K562 (cell line): Measurements from ENCODE around the gene ZNF791. TPM values are rescaled to one million over a fixed set of nuclear protein-coding genes. Genes with fewer than 3 reads are reported as not detected.

ENCODE experiments used
- FOXK1 ChIP-seq: sonication (generic); formaldehyde crosslinking; IDR thresholded peaks from 2 replicates; pipeline ENCODE4 v1.8.0; 2022; ENCODE audit warnings: missing genetic modification reagents, mild to moderate bottlenecking, borderline replicate concordance
- GATAD2B ChIP-seq: fragments of 450-650 bp; IDR thresholded peaks from 2 replicates; pipeline ENCODE4 v1.6.1; 2017; ENCODE audit warnings: mild to moderate bottlenecking, borderline replicate concordance
- HDAC6 ChIP-seq: IDR thresholded peaks from 2 replicates; pipeline ENCODE4 v1.6.1; 2012; ENCODE audit warnings: low read depth, mild to moderate bottlenecking, control low read depth, inconsistent platforms, low read length, moderate library complexity
- HDGF ChIP-seq: fragments of 450-650 bp; IDR thresholded peaks from 2 replicates; pipeline ENCODE4 v1.6.1; 2016
- HOMEZ ChIP-seq: fragments of 250-450 bp; sonication (Bioruptor Pico); IDR thresholded peaks from 2 replicates; pipeline ENCODE4 v1.4.0; 2020; ENCODE audit warnings: mild to moderate bottlenecking, moderate library complexity
- KDM1A ChIP-seq, 2 experiments: fragments of 450-650 bp; IDR thresholded peaks; 2 replicates each; pipeline ENCODE4 v1.6.1; 2016; ENCODE audit warnings: mild to moderate bottlenecking in 2 of 2
- KLF10 ChIP-seq: fragments of 250-450 bp; sonication (Bioruptor Pico); IDR thresholded peaks from 2 replicates; pipeline ENCODE4 v1.6.1; 2021; ENCODE audit warnings: matching md5 sums
- RBBP5 ChIP-seq: fragments of 200-600 bp; sonication (generic); IDR thresholded peaks from 2 replicates; pipeline ENCODE4 v1.6.1; 2012; ENCODE audit warnings: borderline replicate concordance, mild to moderate bottlenecking, low read length, control low read depth, inconsistent platforms; ENCODE audit not compliant: insufficient read depth, poor library complexity, severe bottlenecking
- SMAD2 ChIP-seq: fragments of 150-350 bp; IDR thresholded peaks from 2 replicates; pipeline ENCODE4 v1.6.1; 2014; ENCODE audit warnings: low read depth, mild to moderate bottlenecking, low read length
- THRAP3 ChIP-seq: fragments of 450-650 bp; IDR thresholded peaks from 2 replicates; pipeline ENCODE4 v1.6.1; 2016; ENCODE audit warnings: mild to moderate bottlenecking, inconsistent platforms, borderline replicate concordance
- ZNF280B ChIP-seq: fragments of 250-450 bp; sonication (Bioruptor Pico); IDR thresholded peaks from 2 replicates; pipeline ENCODE4 v1.5.1; 2021; ENCODE audit warnings: mild to moderate bottlenecking
- polyA plus RNA-seq, 8 experiments: library from polyadenylated mRNA; depleted of rRNA in 4 of 8; stranded (reverse) in 5 of 8; unstranded in 3 of 8; fragments of >200 nt; fragmentation: Nextera tagmentation in 2 of 8; fragmentation: Illumina TruSeq in 1 of 8; extraction: Ambion mirVana in 2 of 8; extraction: Trizol in 1 of 8; gene quantifications; 2 replicates each; pipeline versions ENCODE4 v1.2.1 to v1.2.3, GENCODE V29; 2011 to 2014; ENCODE audit warnings: inconsistent platforms in 1 of 8, missing spikeins in 1 of 8
- total RNA-seq, 7 experiments: library from RNA; depleted of rRNA in 6 of 7; stranded (reverse); fragments of >200 nt in 6 of 7; fragmentation: Illumina TruSeq in 2 of 7; extraction: Trizol in 2 of 7; gene quantifications; 2 replicates each; pipeline versions ENCODE4 v1.2.1 to v1.2.3, GENCODE V29; 2011 to 2021; ENCODE audit warnings: low replicate concordance in 1 of 7
- TF ChIP-seq, protein P1 (sequence below): fragments of 150-350 bp; conservative IDR thresholded peaks from 2 replicates; pipeline ENCODE4 v1.6.1; 2014; ENCODE audit warnings: low read length
- TF ChIP-seq, protein P2 (sequence below): IDR thresholded peaks from 2 replicates; pipeline ENCODE4 v1.6.1; 2011; ENCODE audit not compliant: insufficient read length; ENCODE audit errors: extremely low read depth
- TF ChIP-seq, protein P3 (sequence below): fragments of 250-450 bp; sonication (Bioruptor Pico); IDR thresholded peaks from 2 replicates; pipeline ENCODE4 v1.5.0; 2021; ENCODE audit warnings: mild to moderate bottlenecking, borderline replicate concordance
- TF ChIP-seq, protein P4 (sequence below): fragments of 250-450 bp; sonication (Bioruptor Pico); IDR thresholded peaks from 2 replicates; pipeline ENCODE4 v1.8.0; 2022; ENCODE audit warnings: moderate library complexity, mild to moderate bottlenecking, inconsistent platforms

The ZNF791 gene
- total and polyA plus RNA-seq, 9 of the 15 experiments (the other 6 are each of a cell fraction or from before 2014, with no cell fraction given) = 7.8 to 22.7 (median 13.1) TPM

DNA sequence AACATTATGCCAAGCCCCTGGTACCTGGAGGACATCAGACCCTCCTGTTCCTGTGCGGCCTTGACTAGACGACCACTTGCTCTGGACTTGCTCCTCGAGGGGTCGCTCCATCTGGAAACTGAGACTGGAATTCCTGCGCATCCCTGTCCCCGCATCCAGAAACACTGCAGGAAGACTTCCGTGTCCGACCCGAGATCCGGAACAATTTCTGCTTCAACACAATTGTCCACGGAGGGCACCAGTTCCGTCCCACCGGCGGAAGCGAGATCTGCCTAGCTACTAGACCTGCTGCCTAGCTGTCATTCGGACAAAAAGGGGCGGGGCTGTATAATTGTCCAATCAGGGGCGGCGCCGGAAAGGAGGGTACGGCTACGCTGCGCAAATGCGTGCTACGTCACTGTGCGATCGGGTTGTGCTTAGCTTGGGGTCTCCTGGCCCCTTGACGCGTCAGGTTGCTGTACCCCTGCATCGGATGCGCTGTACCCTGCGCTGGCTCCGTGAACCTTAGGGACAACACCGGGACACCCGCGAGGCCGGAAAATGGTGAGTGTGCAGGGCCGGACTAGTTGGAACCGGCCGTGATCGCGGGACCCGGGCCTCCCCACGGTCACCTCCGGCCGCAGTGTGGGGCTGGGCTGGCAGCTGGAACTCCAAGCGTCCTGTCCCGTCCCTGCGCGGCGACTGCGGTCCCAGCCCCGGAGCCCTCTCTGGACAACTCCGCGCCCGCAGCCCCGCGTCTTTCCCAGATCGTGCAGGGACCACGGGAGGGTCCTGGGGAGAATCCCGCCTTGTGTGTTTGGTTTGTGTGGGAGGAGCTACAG lies at the start of gene ZNF791, which contains the start of gene ZNF490 (continued):
- TF ChIP-seq, protein P1, sequence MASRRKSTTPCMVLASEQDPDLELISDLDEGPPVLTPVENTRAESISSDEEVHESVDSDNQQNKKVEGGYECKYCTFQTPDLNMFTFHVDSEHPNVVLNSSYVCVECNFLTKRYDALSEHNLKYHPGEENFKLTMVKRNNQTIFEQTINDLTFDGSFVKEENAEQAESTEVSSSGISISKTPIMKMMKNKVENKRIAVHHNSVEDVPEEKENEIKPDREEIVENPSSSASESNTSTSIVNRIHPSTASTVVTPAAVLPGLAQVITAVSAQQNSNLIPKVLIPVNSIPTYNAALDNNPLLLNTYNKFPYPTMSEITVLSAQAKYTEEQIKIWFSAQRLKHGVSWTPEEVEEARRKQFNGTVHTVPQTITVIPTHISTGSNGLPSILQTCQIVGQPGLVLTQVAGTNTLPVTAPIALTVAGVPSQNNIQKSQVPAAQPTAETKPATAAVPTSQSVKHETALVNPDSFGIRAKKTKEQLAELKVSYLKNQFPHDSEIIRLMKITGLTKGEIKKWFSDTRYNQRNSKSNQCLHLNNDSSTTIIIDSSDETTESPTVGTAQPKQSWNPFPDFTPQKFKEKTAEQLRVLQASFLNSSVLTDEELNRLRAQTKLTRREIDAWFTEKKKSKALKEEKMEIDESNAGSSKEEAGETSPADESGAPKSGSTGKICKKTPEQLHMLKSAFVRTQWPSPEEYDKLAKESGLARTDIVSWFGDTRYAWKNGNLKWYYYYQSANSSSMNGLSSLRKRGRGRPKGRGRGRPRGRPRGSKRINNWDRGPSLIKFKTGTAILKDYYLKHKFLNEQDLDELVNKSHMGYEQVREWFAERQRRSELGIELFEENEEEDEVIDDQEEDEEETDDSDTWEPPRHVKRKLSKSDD = no peak
- TF ChIP-seq FOXK1 (CRISPR knock-in tag) (peak; percentile 88; the same call in 1 of the 2 replicates), HDAC6 (no peak), SMAD2 (no peak), THRAP3 (no peak), KLF10 (CRISPR knock-in tag) (no peak), ZNF280B (CRISPR knock-in tag) (no peak), RBBP5 (peak; percentile 89), GATAD2B (no peak; the same call in 1 of the 2 replicates), HDGF (no peak), HOMEZ (no peak), KDM1A (IDR thresholded peaks at IDR 0.05) (no peak)
- TF ChIP-seq, protein P2, sequence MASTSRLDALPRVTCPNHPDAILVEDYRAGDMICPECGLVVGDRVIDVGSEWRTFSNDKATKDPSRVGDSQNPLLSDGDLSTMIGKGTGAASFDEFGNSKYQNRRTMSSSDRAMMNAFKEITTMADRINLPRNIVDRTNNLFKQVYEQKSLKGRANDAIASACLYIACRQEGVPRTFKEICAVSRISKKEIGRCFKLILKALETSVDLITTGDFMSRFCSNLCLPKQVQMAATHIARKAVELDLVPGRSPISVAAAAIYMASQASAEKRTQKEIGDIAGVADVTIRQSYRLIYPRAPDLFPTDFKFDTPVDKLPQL = no peak
- TF ChIP-seq, protein P3, sequence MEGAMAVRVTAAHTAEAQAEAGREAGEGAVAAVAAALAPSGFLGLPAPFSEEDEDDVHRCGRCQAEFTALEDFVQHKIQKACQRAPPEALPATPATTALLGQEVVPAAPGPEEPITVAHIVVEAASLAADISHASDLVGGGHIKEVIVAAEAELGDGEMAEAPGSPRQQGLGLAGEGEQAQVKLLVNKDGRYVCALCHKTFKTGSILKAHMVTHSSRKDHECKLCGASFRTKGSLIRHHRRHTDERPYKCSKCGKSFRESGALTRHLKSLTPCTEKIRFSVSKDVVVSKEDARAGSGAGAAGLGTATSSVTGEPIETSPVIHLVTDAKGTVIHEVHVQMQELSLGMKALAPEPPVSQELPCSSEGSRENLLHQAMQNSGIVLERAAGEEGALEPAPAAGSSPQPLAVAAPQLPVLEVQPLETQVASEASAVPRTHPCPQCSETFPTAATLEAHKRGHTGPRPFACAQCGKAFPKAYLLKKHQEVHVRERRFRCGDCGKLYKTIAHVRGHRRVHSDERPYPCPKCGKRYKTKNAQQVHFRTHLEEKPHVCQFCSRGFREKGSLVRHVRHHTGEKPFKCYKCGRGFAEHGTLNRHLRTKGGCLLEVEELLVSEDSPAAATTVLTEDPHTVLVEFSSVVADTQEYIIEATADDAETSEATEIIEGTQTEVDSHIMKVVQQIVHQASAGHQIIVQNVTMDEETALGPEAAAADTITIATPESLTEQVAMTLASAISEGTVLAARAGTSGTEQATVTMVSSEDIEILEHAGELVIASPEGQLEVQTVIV (CRISPR knock-in tag) = no peak
- TF ChIP-seq, protein P4, sequence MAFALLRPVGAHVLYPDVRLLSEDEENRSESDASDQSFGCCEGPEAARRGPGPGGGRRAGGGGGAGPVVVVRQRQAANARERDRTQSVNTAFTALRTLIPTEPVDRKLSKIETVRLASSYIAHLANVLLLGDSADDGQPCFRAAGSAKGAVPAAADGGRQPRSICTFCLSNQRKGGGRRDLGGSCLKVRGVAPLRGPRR = no peak
